Left forelimb (tissue), 1 donor: Measurements from ENCODE around the gene NUTM2E.
"Not testable (repeated sequence)": the region's sequence is repeated elsewhere in the genome, so short reads cannot be mapped to it uniquely, and the experiment has no call there.

Source experiments
- DNase-seq: peaks from one replicate; pipeline ENCODE4 v3.0.0-alpha.2; 2018; ENCODE audit warnings: low spot score

The NUTM2E gene

DNA sequence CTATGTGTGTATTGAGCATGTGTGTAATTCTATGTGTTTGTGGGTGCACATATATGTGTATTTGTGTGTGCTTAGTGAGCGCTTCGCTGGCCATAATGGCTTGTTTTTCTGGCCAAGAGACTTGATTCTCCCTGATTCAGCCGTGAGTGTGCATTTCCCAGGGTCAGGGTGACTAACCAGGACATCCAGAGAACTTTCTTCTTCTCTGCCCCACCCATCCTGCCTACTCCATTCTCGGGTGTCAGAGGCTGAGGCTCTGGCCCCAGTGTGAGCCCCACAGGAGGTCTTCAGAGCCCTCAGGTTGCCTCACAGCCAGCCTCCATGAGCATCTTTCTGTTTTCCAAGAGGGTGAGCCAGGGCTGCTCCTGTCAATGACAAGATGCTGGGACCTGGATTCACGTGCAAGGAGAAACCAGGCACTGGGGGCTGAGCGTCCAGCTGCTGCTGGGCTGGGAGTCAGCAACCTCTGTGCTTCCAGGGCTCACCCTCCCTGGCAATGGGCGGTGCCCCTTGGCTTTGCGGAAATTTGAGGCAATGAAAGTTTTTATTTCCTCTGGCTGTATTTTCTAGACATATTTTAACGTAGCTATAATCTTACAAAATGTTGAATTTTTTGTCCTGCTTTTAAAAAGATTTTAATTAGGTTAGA, 40.5 kb downstream of the NUTM2E start:
- not testable (repeated sequence) for DNase-seq

DNA sequence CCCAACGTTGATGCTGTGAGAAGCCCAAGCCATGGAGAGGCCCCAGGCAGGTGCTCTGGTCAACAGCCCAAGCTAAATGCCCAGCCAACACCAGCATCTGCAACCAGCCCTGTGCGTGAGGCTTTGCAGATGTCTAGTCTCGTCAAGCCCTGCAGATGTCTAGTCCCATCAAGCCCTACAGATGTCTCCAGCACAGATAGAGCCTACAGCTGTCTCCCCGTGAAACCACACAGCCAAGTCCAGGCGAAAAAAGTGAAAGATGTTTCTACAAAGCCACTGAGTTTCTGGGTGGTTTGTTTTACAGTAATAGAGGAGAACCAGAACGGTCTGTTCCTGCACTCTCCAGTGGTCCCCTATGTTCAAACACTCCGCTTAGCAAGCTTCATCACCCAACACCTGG, 41.5 kb downstream of the NUTM2E start:
- DNase-seq = not testable (repeated sequence)

DNA sequence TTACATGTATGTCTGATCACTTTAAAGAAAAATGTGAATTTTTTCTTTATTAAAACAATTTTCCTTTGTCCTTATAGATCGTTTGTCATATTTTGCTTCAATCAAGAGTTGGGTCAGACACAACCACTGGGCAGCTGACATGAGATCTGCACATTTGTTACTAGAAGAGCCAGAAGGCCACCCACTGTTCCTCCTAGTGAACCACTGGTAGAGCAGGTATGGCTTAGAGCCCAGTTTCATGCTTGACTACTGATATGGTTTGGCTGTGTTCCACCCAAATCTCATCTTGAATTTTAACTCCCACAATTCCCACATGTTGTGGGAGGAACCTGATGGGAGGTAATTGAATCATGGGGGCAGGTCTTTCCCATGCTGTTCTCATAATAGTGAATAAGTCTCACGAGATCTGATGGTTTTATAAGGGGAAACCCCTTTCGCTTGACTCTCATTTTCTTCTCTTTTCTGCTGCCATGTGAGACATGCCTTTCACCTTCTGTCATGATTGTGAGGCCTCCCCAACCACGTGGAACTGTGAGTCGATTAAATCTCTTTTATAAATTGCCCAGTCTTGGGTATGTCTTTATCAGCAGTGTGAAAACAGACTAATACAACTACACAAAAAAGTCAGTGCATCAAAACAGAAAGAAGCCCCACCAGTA, 43.0 kb downstream of the NUTM2E start:
- not testable (repeated sequence) for DNase-seq

DNA sequence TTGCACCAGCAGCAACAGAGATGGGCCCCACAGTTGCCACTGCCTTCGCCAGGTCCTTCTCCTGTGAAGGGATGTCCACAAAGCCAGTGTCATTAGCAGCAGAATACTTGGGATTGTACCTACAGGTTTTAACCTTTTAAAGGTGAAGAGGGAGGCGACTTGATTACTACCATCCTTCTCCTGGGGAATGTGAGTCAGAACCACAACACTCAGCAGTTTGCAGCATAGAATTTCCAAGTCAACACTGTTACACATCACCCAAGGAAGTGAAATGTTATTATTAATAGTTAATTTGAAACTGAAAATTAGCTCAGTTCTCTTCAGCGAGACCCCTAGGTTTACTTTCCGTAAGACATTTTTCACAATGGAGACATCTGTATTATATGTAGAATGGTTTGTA, 45.2 kb downstream of the NUTM2E start:
- not testable (repeated sequence) for DNase-seq
